Middle frontal gyrus (tissue), 1 donor: ENCODE data around the gene RPL23.
A peak's percentile ranks its signal among the peaks of the same experiment; 100 is the strongest.
"Not testable (repeated sequence)": the region's sequence is repeated elsewhere in the genome, so short reads cannot be mapped to it uniquely, and the experiment has no call there.

Experiments used
- DNase-seq: peaks from one replicate; pipeline ENCODE4 v3.0.0-alpha.2; 2015; ENCODE audit warnings: low spot score; ENCODE audit errors: extremely low spot score

The RPL23 gene

GRCh38 chr17:38867968-38868816 lies 14.7 kb upstream of the RPL23 start:
- no peak for DNase-seq

- DNase-seq = peak; percentile 75
These were observed 13.9 kb upstream of the RPL23 start for GRCh38 chr17:38867179-38867967.

GRCh38 chr17:38864636-38865398 lies 11.3 kb upstream of the RPL23 start:
- no peak for DNase-seq

GRCh38 chr17:38861399-38861843 lies 7.9 kb upstream of the RPL23 start:
- DNase-seq = no peak

- no peak for DNase-seq
These were observed 3.8 kb upstream of the RPL23 start for GRCh38 chr17:38857271-38857670.

- not testable (repeated sequence) for DNase-seq
These were observed 1.7 kb upstream of the RPL23 start for GRCh38 chr17:38855101-38855714.

- no peak for DNase-seq
These were observed 690 bp downstream of the RPL23 start for GRCh38 chr17:38852771-38853291.

- DNase-seq = no peak
These were observed 2.1 kb downstream of the RPL23 start for GRCh38 chr17:38851434-38851833.

- DNase-seq = no peak
These were observed 3.1 kb downstream of the RPL23 start for GRCh38 chr17:38850374-38850773.

GRCh38 chr17:38848939-38849605 lies 4.4 kb downstream of the RPL23 start:
- no peak for DNase-seq

GRCh38 chr17:38848557-38848891 lies 5.0 kb downstream of the RPL23 start:
- DNase-seq = no peak

- no peak for DNase-seq
These were observed 9.2 kb downstream of the RPL23 start for GRCh38 chr17:38844261-38844757.

GRCh38 chr17:38825762-38826247 lies 27.7 kb downstream of the RPL23 start:
- no peak for DNase-seq

- peak; percentile 93 for DNase-seq
These were observed 28.4 kb downstream of the RPL23 start, which contains the start of gene CWC25 for GRCh38 chr17:38824899-38825761. Gene CWC25 (minus strand): TSS chr17:38825321. CDS start chr17:38825183, 138 bp downstream.

GRCh38 chr17:38815576-38816193 lies 37.8 kb downstream of the RPL23 start:
- DNase-seq = no peak

- no peak for DNase-seq
These were observed 43.7 kb downstream of the RPL23 start for GRCh38 chr17:38809828-38810227.

- DNase-seq = no peak
These were observed 53.2 kb downstream of the RPL23 start for GRCh38 chr17:38800237-38800760.

GRCh38 chr17:38799501-38800236 lies 53.9 kb downstream of the RPL23 start, which contains the start of gene PIP4K2B:
Gene PIP4K2B (minus strand): TSS chr17:38799556. CDS start chr17:38799424, 132 bp downstream.
- DNase-seq = peak; percentile 86
